SK-N-MC (cell line): ENCODE data around the gene SIGLEC10.
"Not testable (repeated sequence)": the region's sequence is repeated elsewhere in the genome, so short reads cannot be mapped to it uniquely, and the experiment has no call there.

ENCODE experiments used
- DNase-seq: peaks from one replicate; pipeline ENCODE4 v3.0.0-alpha.2; 2011; ENCODE audit warnings: low read depth, low spot score
- H3K27ac ChIP-seq: fragments of 200-600 bp; sonication (generic); 2 replicates; pipeline ENCODE4 v1.5.1; 2016; ENCODE audit warnings: mixed run types
- H3K36me3 ChIP-seq: fragments of 200-600 bp; sonication (generic); 2 replicates; pipeline ENCODE4 v1.6.1; 2017; ENCODE audit warnings: antibody characterized with exemption, low read length, mixed read lengths; ENCODE audit not compliant: insufficient read depth
- H3K4me3 ChIP-seq: fragments of 200-600 bp; sonication (generic); 2 replicates; pipeline ENCODE4 v1.5.1; 2016
- H3K9ac ChIP-seq: fragments of 200-600 bp; sonication (generic); 2 replicates; pipeline ENCODE4 v1.8.0; 2017; ENCODE audit warnings: mixed run types, mixed read lengths; ENCODE audit not compliant: insufficient read length
- H3K9me3 ChIP-seq: fragments of 200-600 bp; sonication (generic); 2 replicates; pipeline ENCODE4 v1.6.1; 2017; ENCODE audit warnings: low read depth, mild to moderate bottlenecking, antibody characterized with exemption, low read length, moderate library complexity, mixed read lengths
- EZH2 ChIP-seq: fragments of 200-600 bp; sonication (generic); IDR thresholded peaks from one replicate; pipeline ENCODE4 v1.6.1; 2017; ENCODE audit warnings: antibody characterized with exemption
- FOXP2 ChIP-seq: optimal IDR thresholded peaks from 2 replicates; pipeline ENCODE3; 2011; ENCODE audit warnings: mild to moderate bottlenecking, moderate library complexity; ENCODE audit not compliant: insufficient read depth; ENCODE audit errors: extremely low read length, control extremely low read depth
- POLR2AphosphoS5 ChIP-seq: IDR thresholded peaks from 2 replicates; pipeline ENCODE4 v1.6.1; 2012; ENCODE audit warnings: mild to moderate bottlenecking, low read depth, low read length, borderline replicate concordance

Gene SIGLEC10

GRCh38 chr19:51417107-51417809, at the start of gene SIGLEC10:
TSS of gene SIGLEC10 (minus strand) at chr19:51417642. CDS start at chr19:51417581, 61 bp downstream.
- Histone ChIP-seq H3K4me3 (no peak within 1 kb of the TSS), H3K9ac (no peak within 1 kb of the TSS), H3K27ac (no peak within 1 kb of the TSS), H3K36me3 (no peaks in the 10 kb centered on the region), H3K9me3 (no peaks in the 10 kb centered on the region)
- no peak for TF ChIP-seq FOXP2
- TF ChIP-seq POLR2AphosphoS5: no peak
- no peak for TF ChIP-seq EZH2
- DNase-seq: no peak

- H3K36me3 ChIP-seq: no peaks in the 10 kb centered on the region
- no peaks in the 10 kb centered on the region for H3K9me3 ChIP-seq
- DNase-seq: no peak
- TF ChIP-seq EZH2: no peak
- no peak overlapping the region for H3K27ac ChIP-seq
- no peak overlapping the region for H3K9ac ChIP-seq
- no peak overlapping the region for H3K4me3 ChIP-seq
Measured at GRCh38 chr19:51466723-51467122, 49.3 kb upstream of the SIGLEC10 start.

- H3K36me3 ChIP-seq, DNase-seq, H3K27ac ChIP-seq, H3K9me3 ChIP-seq, H3K4me3 ChIP-seq, H3K9ac ChIP-seq: not testable (repeated sequence)
Measured at GRCh38 chr19:51463976-51464581, 46.6 kb upstream of the SIGLEC10 start.

- no peak overlapping the region for H3K27ac ChIP-seq
- no peak for TF ChIP-seq EZH2
- no peak for TF ChIP-seq POLR2AphosphoS5
- no peak for TF ChIP-seq FOXP2
- H3K4me3 ChIP-seq: no peak overlapping the region
Measured at GRCh38 chr19:51462681-51463080, 45.2 kb upstream of the SIGLEC10 start.

GRCh38 chr19:51462276-51462675, 44.8 kb upstream of the SIGLEC10 start:
- TF ChIP-seq EZH2 (no peak), POLR2AphosphoS5 (no peak), FOXP2 (no peak)
- Histone ChIP-seq H3K27ac (no peak overlapping the region), H3K9me3 (no peaks in the 10 kb centered on the region), H3K4me3 (no peak overlapping the region), H3K36me3 (no peaks in the 10 kb centered on the region), H3K9ac (no peak overlapping the region)
- no peak for DNase-seq

More at GRCh38 chr19:51462681-51463080, 45.2 kb upstream of the SIGLEC10 start:
- DNase-seq: no peak
- Histone ChIP-seq H3K9me3 (no peaks in the 10 kb centered on the region), H3K36me3 (no peaks in the 10 kb centered on the region), H3K9ac (no peak overlapping the region)

GRCh38 chr19:51461723-51462161, 44.3 kb upstream of the SIGLEC10 start:
- no peak for DNase-seq
- TF ChIP-seq POLR2AphosphoS5: no peak
- TF ChIP-seq FOXP2: no peak
- TF ChIP-seq EZH2: no peak
- Histone ChIP-seq H3K27ac (no peak overlapping the region), H3K4me3 (no peak overlapping the region), H3K9ac (no peak overlapping the region), H3K9me3 (no peaks in the 10 kb centered on the region), H3K36me3 (no peaks in the 10 kb centered on the region)

- H3K27ac ChIP-seq: no peak overlapping the region
- H3K9me3 ChIP-seq: no peaks in the 10 kb centered on the region
- no peak for DNase-seq
Measured at GRCh38 chr19:51460164-51460992, 42.9 kb upstream of the SIGLEC10 start.

GRCh38 chr19:51458899-51459505, 41.6 kb upstream of the SIGLEC10 start:
- H3K4me3 ChIP-seq: no peak overlapping the region
- no peak overlapping the region for H3K27ac ChIP-seq
- H3K36me3 ChIP-seq: no peaks in the 10 kb centered on the region
- H3K9me3 ChIP-seq: no peaks in the 10 kb centered on the region
- no peak for DNase-seq
- no peak for TF ChIP-seq EZH2
- no peak for TF ChIP-seq POLR2AphosphoS5
- TF ChIP-seq FOXP2: no peak
- no peak overlapping the region for H3K9ac ChIP-seq

More at GRCh38 chr19:51460164-51460992, 42.9 kb upstream of the SIGLEC10 start:
- TF ChIP-seq EZH2: no peak
- peak; percentile 35; the same call in 1 of the 2 replicates for TF ChIP-seq POLR2AphosphoS5
- no peak for TF ChIP-seq FOXP2
- H3K36me3 ChIP-seq: no peaks in the 10 kb centered on the region
- H3K9ac ChIP-seq: no peak overlapping the region
- H3K4me3 ChIP-seq: peak overlapping the region; percentile 51; the same call in 1 of the 2 replicates
